OCI-LY3 (cell line): ENCODE results near the gene RMND5A.

ENCODE experiments used
- CTCF ChIP-seq: fragments of 200-600, 300-600 bp; sonication (generic); IDR thresholded peaks from 2 replicates; pipeline ENCODE4 v1.5.1; 2014; ENCODE audit warnings: antibody characterized with exemption, low read length, low read depth
- EZH2phosphoT487 ChIP-seq: fragments of 200-600 bp; shearing (Covaris generic); IDR thresholded peaks from 2 replicates; pipeline ENCODE4 v1.6.1; 2018; ENCODE audit warnings: antibody characterized with exemption, mixed run types, low read depth

- TF ChIP-seq CTCF (no peak), EZH2phosphoT487 (no peak)
Observed at GRCh38 chr2:86673986-86674670, 46.0 kb upstream of the RMND5A start.
